ENCODE results near the gene LRMDA. TPM values are rescaled to one million over a fixed set of nuclear protein-coding genes. Genes with fewer than 3 reads are reported as not detected.

The LRMDA gene
- total RNA-seq, 1 experiment from 2014 or later = 4.8 TPM

DNA sequence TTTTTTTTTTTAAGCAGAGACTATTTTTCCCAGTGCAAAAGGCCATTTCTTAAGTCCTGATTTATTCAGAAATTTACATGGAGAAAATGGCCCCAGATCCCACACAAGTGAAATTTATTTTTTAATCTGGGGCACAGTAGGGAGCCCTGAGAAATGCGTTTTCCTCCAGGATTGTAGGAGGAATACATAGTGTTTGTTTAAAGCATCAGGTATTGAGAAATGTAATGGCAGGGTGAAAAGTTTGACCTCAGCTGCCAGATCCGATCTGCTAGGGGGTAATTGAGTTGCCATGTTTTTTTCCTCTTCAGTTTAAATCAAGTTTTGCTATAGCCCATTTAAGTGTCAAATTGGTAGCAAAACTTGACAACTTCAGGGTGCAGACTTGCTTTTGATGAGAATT, 110.0 kb downstream of the LRMDA start:
- Histone ChIP-seq H3K4me3 (replicated peaks in 1 of 2; ENCODE audit: low read depth in 1 of 2, low read length in 2 of 2) (no peak overlapping the region), H3K9me2 (ENCODE audit: insufficient read depth) (no peaks in the 10 kb centered on the region), H2AFZ (ENCODE audit: low read depth, low read length, poor library complexity, severe bottlenecking) (no peak overlapping the region), H4K20me1 (ENCODE audit: insufficient read depth) (no peaks in the 10 kb centered on the region), H3K9ac (ENCODE audit: low read length) (no peak overlapping the region), H3K27me3 (ENCODE audit: insufficient read depth, low read length) (peaks cover 9% of the 10 kb centered on the region), H3K9me3 (ENCODE audit: control insufficient read depth in 1 of 2, insufficient read depth in 1 of 2, low read depth in 1 of 2, low read length in 2 of 2) (no peaks in the 10 kb centered on the region), H3K36me3 (ENCODE audit: control insufficient read depth in 1 of 2, insufficient read depth in 2 of 2, low read length in 2 of 2) (no peaks in the 10 kb centered on the region), H3K27ac (ENCODE audit: low read depth, low read length) (no peak overlapping the region), H3K4me1 (ENCODE audit: control insufficient read depth in 1 of 2, insufficient read depth in 2 of 2, low read length in 2 of 2) (no peaks in the 10 kb centered on the region), H3K79me2 (ENCODE audit: insufficient read depth, low read length) (no peaks in the 10 kb centered on the region), H3K4me2 (ENCODE audit: low read length) (no peak overlapping the region)
- BruUV-seq (replicated peaks) = no TSS peak
- ChIA-PET RAD21 (ENCODE audit: low non-redundant PET in 1 of 2, low total read pairs in 2 of 2, uncharacterized antibody in 2 of 2, unreplicated experiment in 2 of 2) (no interaction called here), POLR2A (no interaction called here), CTCF (no interaction called here)
- no peak for DNase-seq (ENCODE audit: low read depth, low spot score)
- intact Hi-C loops (cut with micrococcal nuclease) = no loop called here
- TF ChIP-seq, protein P1, sequence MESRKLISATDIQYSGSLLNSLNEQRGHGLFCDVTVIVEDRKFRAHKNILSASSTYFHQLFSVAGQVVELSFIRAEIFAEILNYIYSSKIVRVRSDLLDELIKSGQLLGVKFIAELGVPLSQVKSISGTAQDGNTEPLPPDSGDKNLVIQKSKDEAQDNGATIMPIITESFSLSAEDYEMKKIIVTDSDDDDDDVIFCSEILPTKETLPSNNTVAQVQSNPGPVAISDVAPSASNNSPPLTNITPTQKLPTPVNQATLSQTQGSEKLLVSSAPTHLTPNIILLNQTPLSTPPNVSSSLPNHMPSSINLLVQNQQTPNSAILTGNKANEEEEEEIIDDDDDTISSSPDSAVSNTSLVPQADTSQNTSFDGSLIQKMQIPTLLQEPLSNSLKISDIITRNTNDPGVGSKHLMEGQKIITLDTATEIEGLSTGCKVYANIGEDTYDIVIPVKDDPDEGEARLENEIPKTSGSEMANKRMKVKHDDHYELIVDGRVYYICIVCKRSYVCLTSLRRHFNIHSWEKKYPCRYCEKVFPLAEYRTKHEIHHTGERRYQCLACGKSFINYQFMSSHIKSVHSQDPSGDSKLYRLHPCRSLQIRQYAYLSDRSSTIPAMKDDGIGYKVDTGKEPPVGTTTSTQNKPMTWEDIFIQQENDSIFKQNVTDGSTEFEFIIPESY (IDR thresholded peaks at IDR 0.05; ENCODE audit: extremely low read depth, insufficient replicate concordance, low read length) = no peak
- no peak for TF ChIP-seq ZNF274 (IDR thresholded peaks at IDR 0.05; ENCODE audit: low read depth, low read length)
- TF ChIP-seq ELF1 (IDR thresholded peaks at IDR 0.05; ENCODE audit: borderline replicate concordance, low read depth) = no peak
- no peak for TF ChIP-seq SRF (IDR thresholded peaks at IDR 0.05; ENCODE audit: low read depth)
- TF ChIP-seq CEBPB (IDR thresholded peaks at IDR 0.05; ENCODE audit: low read depth) = no peak
- no peak for TF ChIP-seq RAD21 (IDR thresholded peaks at IDR 0.05; ENCODE audit: low read depth)
- TF ChIP-seq, protein P2, sequence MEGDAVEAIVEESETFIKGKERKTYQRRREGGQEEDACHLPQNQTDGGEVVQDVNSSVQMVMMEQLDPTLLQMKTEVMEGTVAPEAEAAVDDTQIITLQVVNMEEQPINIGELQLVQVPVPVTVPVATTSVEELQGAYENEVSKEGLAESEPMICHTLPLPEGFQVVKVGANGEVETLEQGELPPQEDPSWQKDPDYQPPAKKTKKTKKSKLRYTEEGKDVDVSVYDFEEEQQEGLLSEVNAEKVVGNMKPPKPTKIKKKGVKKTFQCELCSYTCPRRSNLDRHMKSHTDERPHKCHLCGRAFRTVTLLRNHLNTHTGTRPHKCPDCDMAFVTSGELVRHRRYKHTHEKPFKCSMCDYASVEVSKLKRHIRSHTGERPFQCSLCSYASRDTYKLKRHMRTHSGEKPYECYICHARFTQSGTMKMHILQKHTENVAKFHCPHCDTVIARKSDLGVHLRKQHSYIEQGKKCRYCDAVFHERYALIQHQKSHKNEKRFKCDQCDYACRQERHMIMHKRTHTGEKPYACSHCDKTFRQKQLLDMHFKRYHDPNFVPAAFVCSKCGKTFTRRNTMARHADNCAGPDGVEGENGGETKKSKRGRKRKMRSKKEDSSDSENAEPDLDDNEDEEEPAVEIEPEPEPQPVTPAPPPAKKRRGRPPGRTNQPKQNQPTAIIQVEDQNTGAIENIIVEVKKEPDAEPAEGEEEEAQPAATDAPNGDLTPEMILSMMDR (IDR thresholded peaks at IDR 0.05 in 2 of 3, conservative IDR thresholded peaks at IDR 0.05 in 1 of 3; ENCODE audit: borderline replicate concordance in 1 of 3, insufficient read depth in 1 of 3, low read depth in 2 of 3, low read length in 2 of 3) = no peak
- TF ChIP-seq ZFX (IDR thresholded peaks at IDR 0.05) = no peak
- TF ChIP-seq, protein P3, sequence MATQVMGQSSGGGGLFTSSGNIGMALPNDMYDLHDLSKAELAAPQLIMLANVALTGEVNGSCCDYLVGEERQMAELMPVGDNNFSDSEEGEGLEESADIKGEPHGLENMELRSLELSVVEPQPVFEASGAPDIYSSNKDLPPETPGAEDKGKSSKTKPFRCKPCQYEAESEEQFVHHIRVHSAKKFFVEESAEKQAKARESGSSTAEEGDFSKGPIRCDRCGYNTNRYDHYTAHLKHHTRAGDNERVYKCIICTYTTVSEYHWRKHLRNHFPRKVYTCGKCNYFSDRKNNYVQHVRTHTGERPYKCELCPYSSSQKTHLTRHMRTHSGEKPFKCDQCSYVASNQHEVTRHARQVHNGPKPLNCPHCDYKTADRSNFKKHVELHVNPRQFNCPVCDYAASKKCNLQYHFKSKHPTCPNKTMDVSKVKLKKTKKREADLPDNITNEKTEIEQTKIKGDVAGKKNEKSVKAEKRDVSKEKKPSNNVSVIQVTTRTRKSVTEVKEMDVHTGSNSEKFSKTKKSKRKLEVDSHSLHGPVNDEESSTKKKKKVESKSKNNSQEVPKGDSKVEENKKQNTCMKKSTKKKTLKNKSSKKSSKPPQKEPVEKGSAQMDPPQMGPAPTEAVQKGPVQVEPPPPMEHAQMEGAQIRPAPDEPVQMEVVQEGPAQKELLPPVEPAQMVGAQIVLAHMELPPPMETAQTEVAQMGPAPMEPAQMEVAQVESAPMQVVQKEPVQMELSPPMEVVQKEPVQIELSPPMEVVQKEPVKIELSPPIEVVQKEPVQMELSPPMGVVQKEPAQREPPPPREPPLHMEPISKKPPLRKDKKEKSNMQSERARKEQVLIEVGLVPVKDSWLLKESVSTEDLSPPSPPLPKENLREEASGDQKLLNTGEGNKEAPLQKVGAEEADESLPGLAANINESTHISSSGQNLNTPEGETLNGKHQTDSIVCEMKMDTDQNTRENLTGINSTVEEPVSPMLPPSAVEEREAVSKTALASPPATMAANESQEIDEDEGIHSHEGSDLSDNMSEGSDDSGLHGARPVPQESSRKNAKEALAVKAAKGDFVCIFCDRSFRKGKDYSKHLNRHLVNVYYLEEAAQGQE (IDR thresholded peaks at IDR 0.05; ENCODE audit: low read depth) = no peak
- no peak for TF ChIP-seq JUND (IDR thresholded peaks at IDR 0.05)
- TF ChIP-seq CBX3 (IDR thresholded peaks at IDR 0.05; ENCODE audit: low read depth) = no peak
- no peak for TF ChIP-seq POLR2AphosphoS5 (IDR thresholded peaks at IDR 0.05; ENCODE audit: low read depth, low read length)
- no peak for TF ChIP-seq FOSL1 (IDR thresholded peaks at IDR 0.05; ENCODE audit: low read depth)
- TF ChIP-seq ATF3 (IDR thresholded peaks at IDR 0.05) = no peak
- TF ChIP-seq YY1 (IDR thresholded peaks at IDR 0.05; ENCODE audit: extremely low read depth, insufficient replicate concordance, low read depth, low read length) = no peak
- TF ChIP-seq POLR2A (IDR thresholded peaks at IDR 0.05; ENCODE audit: borderline replicate concordance, extremely low read depth, insufficient read depth, insufficient read length) = no peak
- no peak for ATAC-seq

All from HCT116 (cell line).